Smooth muscle cell (in vitro differentiated cells): ENCODE measurements around the gene ANKRD37. TPM values are rescaled to one million over a fixed set of nuclear protein-coding genes. Genes with fewer than 3 reads are reported as not detected.

Experiments
- DNase-seq: peaks from one replicate; lab custom pipeline; 2025; ENCODE audit not compliant: unreplicated experiment; lab: John Stamatoyannopoulos, UW
- H2AFZ ChIP-seq: fragments of 200-600 bp; sonication (generic); 2 replicates; pipeline ENCODE4 v1.6.0; 2016; ENCODE audit warnings: antibody characterized with exemption, low read depth, mild to moderate bottlenecking
- H3F3A ChIP-seq: fragments of 200-600 bp; sonication (generic); 2 replicates; pipeline ENCODE4 v1.6.0; 2017; ENCODE audit warnings: antibody characterized with exemption, low read depth
- H3K27ac ChIP-seq: fragments of 200-600 bp; sonication (generic); 2 replicates; pipeline ENCODE4 v1.5.1; 2016; ENCODE audit warnings: low read depth, mild to moderate bottlenecking
- H3K27me3 ChIP-seq: fragments of 200-600 bp; sonication (generic); 2 replicates; pipeline ENCODE4 v1.6.1; 2016; ENCODE audit warnings: low read depth, mild to moderate bottlenecking
- H3K36me3 ChIP-seq: fragments of 200-600 bp; sonication (generic); 2 replicates; pipeline ENCODE4 v1.5.1; 2016; ENCODE audit warnings: low read depth
- H3K4me1 ChIP-seq: fragments of 200-600 bp; sonication (generic); 2 replicates; pipeline ENCODE4 v1.5.1; 2016; ENCODE audit warnings: low read depth
- H3K4me2 ChIP-seq: fragments of 200-600 bp; sonication (generic); 2 replicates; pipeline ENCODE4 v1.6.0; 2016; ENCODE audit warnings: mild to moderate bottlenecking
- H3K4me3 ChIP-seq: fragments of 200-600 bp; sonication (generic); 2 replicates; pipeline ENCODE4 v1.5.1; 2016; ENCODE audit warnings: mild to moderate bottlenecking
- H3K79me2 ChIP-seq: fragments of 200-600 bp; sonication (generic); 2 replicates; pipeline ENCODE4 v1.6.0; 2016; ENCODE audit warnings: low read depth, mild to moderate bottlenecking
- H3K9ac ChIP-seq: fragments of 200-600 bp; sonication (generic); 2 replicates; pipeline ENCODE4 v1.6.0; 2016; ENCODE audit warnings: low read depth
- H3K9me3 ChIP-seq: fragments of 200-600 bp; sonication (generic); replicated peaks from 2 replicates; pipeline ENCODE4 v1.5.1; 2016; ENCODE audit warnings: low read depth
- H4K20me1 ChIP-seq: fragments of 200-600 bp; sonication (generic); 2 replicates; pipeline ENCODE4 v1.6.0; 2016; ENCODE audit warnings: low read depth
- CTCF ChIP-seq: fragments of 200-600 bp; sonication (generic); IDR thresholded peaks from 2 replicates; pipeline ENCODE4 v1.5.1; 2017; ENCODE audit warnings: borderline replicate concordance, mild to moderate bottlenecking, antibody characterized with exemption; ENCODE audit not compliant: insufficient read depth, poor library complexity, severe bottlenecking
- WGBS: methylation state at CpG from one replicate; pipeline ENCODE4 v1.1.7; 2016; ENCODE audit warnings: low lambda C conversion rate; 5-methylcytosine and 5-hydroxymethylcytosine counted together
- polyA plus RNA-seq: library from polyadenylated mRNA; unstranded; fragments of >200 nt; fragmentation: Nextera tagmentation; extraction: Ambion mirVana; gene quantifications from 2 replicates; pipeline ENCODE4 v1.2.1, GENCODE V29; 2016
- small RNA-seq: library from RNA; depleted of rRNA; stranded (forward); fragments of <200 nt; gene quantifications from one replicate; pipeline ENCODE3, GENCODE V24; 2014
- total RNA-seq: library from RNA; depleted of rRNA; stranded (reverse); fragments of >200 nt; gene quantifications from 2 replicates; pipeline ENCODE4 v1.2.3, GENCODE V29; 2014

Gene ANKRD37
- total and polyA plus RNA-seq, 2 experiments from 2014 or later = 10.4 to 15.5 TPM

GRCh38 chr4:185445209-185445608 lies 48.6 kb downstream of the ANKRD37 start:
- Histone ChIP-seq H4K20me1 (no peaks in the 10 kb centered on the region), H3F3A (no peaks in the 10 kb centered on the region), H3K4me1 (no peaks in the 10 kb centered on the region), H2AFZ (no peak overlapping the region), H3K27ac (no peak overlapping the region), H3K79me2 (no peaks in the 10 kb centered on the region), H3K36me3 (no peaks in the 10 kb centered on the region), H3K9me3 (no peaks in the 10 kb centered on the region), H3K27me3 (no peaks in the 10 kb centered on the region), H3K4me3 (no peak overlapping the region), H3K4me2 (no peak overlapping the region), H3K9ac (no peak overlapping the region)
- no peak for DNase-seq
- 89% methylated on average over 2 of the region's 2 CpGs for WGBS
- no peak for TF ChIP-seq CTCF

Small RNA genes lying within 50 kb of the gene (small RNA-seq; reads per million reads assigned to genes)
- gene RF00019 = not detected

Other genes with a start within 250 kb of the ANKRD37 start
- 19.0 and 28.2 TPM in 2 replicates for gene CFAP97, start 192.8 kb upstream of the ANKRD37 start, total RNA-seq
- gene CFAP97, start 192.8 kb upstream of the ANKRD37 start, polyA plus RNA-seq = 11.4 and 15.7 TPM in 2 replicates
- gene SNX25, start 187.2 kb upstream of the ANKRD37 start, total RNA-seq = 23.6 and 25.5 TPM in 2 replicates
- 12.3 and 16.1 TPM in 2 replicates for gene SNX25, start 187.2 kb upstream of the ANKRD37 start, polyA plus RNA-seq
- gene LRP2BP, start 917 bp upstream of the ANKRD37 start, total RNA-seq = 1.4 and 2.4 TPM in 2 replicates
- gene LRP2BP, start 917 bp upstream of the ANKRD37 start, polyA plus RNA-seq = 0.48 and 1.3 TPM in 2 replicates
- gene UFSP2, start 29.1 kb downstream of the ANKRD37 start, total RNA-seq = 36.6 and 45.8 TPM in 2 replicates
- gene UFSP2, start 29.1 kb downstream of the ANKRD37 start, polyA plus RNA-seq = 49.7 and 65.0 TPM in 2 replicates
- 2.5 and 9.9 TPM in 2 replicates for gene CCDC110, start 74.9 kb downstream of the ANKRD37 start, total RNA-seq
- gene CCDC110, start 74.9 kb downstream of the ANKRD37 start, polyA plus RNA-seq = 0.92 and 2.3 TPM in 2 replicates
- gene PDLIM3, start 138.7 kb downstream of the ANKRD37 start, total RNA-seq = 691 and 781 TPM in 2 replicates
- 309 and 356 TPM in 2 replicates for gene PDLIM3, start 138.7 kb downstream of the ANKRD37 start, polyA plus RNA-seq